Measurements from ENCODE around the gene SNX24. TPM values are rescaled to one million over a fixed set of nuclear protein-coding genes. Genes with fewer than 3 reads are reported as not detected.

The SNX24 gene
- total RNA-seq, 1 donor from 2014 or later: 1.9 TPM

- intact Hi-C loops (cut with micrococcal nuclease): loop anchor here (5.0 kb wide), 1 partner anchor 298 kb away; no protein-coding TSS in a partner anchor
These were observed 155.3 kb downstream of the SNX24 start for GRCh38 chr5:123000731-123001130.

- intact Hi-C loops (cut with micrococcal nuclease): loop anchor here (5.0 kb wide), 1 partner anchor 300 kb away; no protein-coding TSS in a partner anchor
These were observed 156.4 kb downstream of the SNX24 start for GRCh38 chr5:123001808-123002207.

- intact Hi-C loops (cut with micrococcal nuclease): no loop called here
These were observed 161.8 kb downstream of the SNX24 start for GRCh38 chr5:123007182-123007581.

GRCh38 chr5:123007754-123008153, 162.3 kb downstream of the SNX24 start:
- intact Hi-C loops (cut with micrococcal nuclease): no loop called here

- intact Hi-C loops (cut with micrococcal nuclease): no loop called here
These were observed 166.9 kb downstream of the SNX24 start for GRCh38 chr5:123012321-123012720.

- intact Hi-C loops (cut with micrococcal nuclease): no loop called here
These were observed 169.3 kb downstream of the SNX24 start for GRCh38 chr5:123014689-123015088.

GRCh38 chr5:123028222-123028621, 182.8 kb downstream of the SNX24 start:
- intact Hi-C loops (cut with micrococcal nuclease): no loop called here

- intact Hi-C loops (cut with micrococcal nuclease): no loop called here
These were observed 187.8 kb downstream of the SNX24 start for GRCh38 chr5:123033157-123033671.

GRCh38 chr5:123035360-123035917, 190.0 kb downstream of the SNX24 start:
- intact Hi-C loops (cut with micrococcal nuclease): loop anchor here (5.0 kb wide), 1 partner anchor 57 kb away; no protein-coding TSS in a partner anchor

- intact Hi-C loops (cut with micrococcal nuclease): loop anchor here (5.0 kb wide), 1 partner anchor 56 kb away; no protein-coding TSS in a partner anchor
These were observed 190.5 kb downstream of the SNX24 start for GRCh38 chr5:123035918-123036390.

- intact Hi-C loops (cut with micrococcal nuclease): loop anchor here (5.0 kb wide), 1 partner anchor 56 kb away; no protein-coding TSS in a partner anchor
These were observed 191.1 kb downstream of the SNX24 start, which contains the start of gene PPIC for GRCh38 chr5:123036391-123037103. PPIC (minus strand) TSS chr5:123036725; CDS start chr5:123036625, 100 bp downstream.

GRCh38 chr5:123037104-123037418, 191.6 kb downstream of the SNX24 start:
- intact Hi-C loops (cut with micrococcal nuclease): loop anchor here (5.0 kb wide), 1 partner anchor 55 kb away; no protein-coding TSS in a partner anchor

GRCh38 chr5:123039673-123040072, 194.3 kb downstream of the SNX24 start:
- intact Hi-C loops (cut with micrococcal nuclease): loop anchor here (5.0 kb wide), 1 partner anchor 53 kb away; no protein-coding TSS in a partner anchor

GRCh38 chr5:123044926-123045617, 199.7 kb downstream of the SNX24 start:
- intact Hi-C loops (cut with micrococcal nuclease): no loop called here

- intact Hi-C loops (cut with micrococcal nuclease): no loop called here
These were observed 200.8 kb downstream of the SNX24 start for GRCh38 chr5:123046222-123046621.

- intact Hi-C loops (cut with micrococcal nuclease): no loop called here
These were observed 202.3 kb downstream of the SNX24 start for GRCh38 chr5:123047706-123048105.

GRCh38 chr5:123051206-123051605, 205.8 kb downstream of the SNX24 start:
- intact Hi-C loops (cut with micrococcal nuclease): no loop called here
